Cardiac muscle cell (in vitro differentiated cells and primary cell): Measurements from ENCODE around the gene ACVR1C. TPM values are rescaled to one million over a fixed set of nuclear protein-coding genes. Genes with fewer than 3 reads are reported as not detected.
"Not testable (repeated sequence)": the region's sequence is repeated elsewhere in the genome, so short reads cannot be mapped to it uniquely, and the experiment has no call there.

ENCODE experiments used
- DNase-seq, 2 donors: peaks; one replicate each; pipeline versions ENCODE4 v3.0.0 to v3.0.0-alpha.2; 2010 to 2017; ENCODE audit warnings: low read depth in 1 of 2, low spot score in 1 of 2
- H3K27ac ChIP-seq: fragments of 200-600 bp; sonication (generic); 2 replicates; pipeline ENCODE4 v1.5.1; 2016
- H3K27me3 ChIP-seq: fragments of 200-600 bp; sonication (generic); 2 replicates; pipeline ENCODE4 v1.6.0; 2016; ENCODE audit warnings: control low read depth
- H3K36me3 ChIP-seq: fragments of 200-600 bp; sonication (generic); 2 replicates; pipeline ENCODE4 v1.5.1; 2016; ENCODE audit warnings: control low read depth
- H3K4me1 ChIP-seq: fragments of 200-600 bp; sonication (generic); 2 replicates; pipeline ENCODE4 v1.8.1; 2017; ENCODE audit warnings: low read depth, mild to moderate bottlenecking, mixed run types
- H3K4me3 ChIP-seq: fragments of 200-600 bp; sonication (generic); 2 replicates; pipeline ENCODE4 v1.5.1; 2016; ENCODE audit warnings: mild to moderate bottlenecking
- H3K9me3 ChIP-seq: fragments of 200-600 bp; sonication (generic); 2 replicates; pipeline ENCODE4 v1.5.1; 2017; ENCODE audit warnings: low read depth, mild to moderate bottlenecking, control low read depth
- polyA plus RNA-seq: library from polyadenylated mRNA; unstranded; fragments of >200 nt; fragmentation: Nextera tagmentation; extraction: Ambion mirVana; gene quantifications from 2 replicates; pipeline ENCODE4 v1.2.1, GENCODE V29; 2016
- total RNA-seq: library from RNA; depleted of rRNA; stranded (reverse); fragments of >200 nt; gene quantifications from 2 replicates; pipeline ENCODE4 v1.2.3, GENCODE V29; 2016
- TF ChIP-seq, protein P1 (sequence below): IDR thresholded peaks from 2 replicates; pipeline ENCODE4 v1.5.1; 2012; ENCODE audit warnings: low read depth, mild to moderate bottlenecking, low read length

ACVR1C gene
- total and polyA plus RNA-seq, 2 experiments from 2014 or later = 0.09 TPM; not detected in 1

DNA sequence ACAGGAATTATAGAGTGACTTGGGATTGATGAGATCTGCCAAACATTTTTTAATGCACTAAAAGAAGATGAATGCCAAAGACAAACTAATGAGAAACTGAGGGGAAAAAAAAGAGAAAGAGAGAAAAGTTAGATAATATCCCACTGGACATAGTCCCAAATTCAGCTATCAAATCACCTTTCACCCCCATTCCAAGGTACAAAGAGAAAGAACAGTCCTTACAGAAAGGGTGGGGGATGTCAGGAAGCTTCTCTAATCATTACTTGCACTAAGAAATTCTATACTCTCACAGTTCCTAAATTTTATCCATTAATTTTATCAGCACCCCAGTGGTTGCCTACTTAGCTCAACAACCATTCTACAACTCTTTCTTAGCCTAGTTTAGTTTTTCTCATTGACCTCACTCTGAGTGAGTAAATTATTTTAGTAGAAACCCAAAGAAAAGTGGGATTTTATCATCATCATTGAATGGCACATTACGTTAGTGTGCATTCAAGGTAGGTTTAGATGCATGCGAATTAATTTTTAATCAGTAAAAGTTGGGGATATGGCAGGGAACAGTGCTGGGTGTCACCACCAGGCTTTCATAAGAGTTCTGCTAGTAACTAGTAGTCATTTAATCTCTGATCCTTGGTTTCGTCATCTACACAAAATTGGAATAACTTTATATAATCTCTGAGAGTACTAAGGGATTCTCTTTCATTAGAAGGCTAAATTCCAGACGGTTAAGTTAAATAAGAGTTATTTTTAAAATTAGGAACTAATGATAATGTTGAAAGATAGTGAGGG is 99.5 kb downstream of the ACVR1C start:
- Histone ChIP-seq H3K4me1 (no peaks in the 10 kb centered on the region), H3K36me3 (no peaks in the 10 kb centered on the region), H3K27ac (no peak overlapping the region), H3K9me3 (no peaks in the 10 kb centered on the region), H3K4me3 (no peak overlapping the region), H3K27me3 (no peaks in the 10 kb centered on the region)
- DNase-seq = no peak
- TF ChIP-seq, protein P1, sequence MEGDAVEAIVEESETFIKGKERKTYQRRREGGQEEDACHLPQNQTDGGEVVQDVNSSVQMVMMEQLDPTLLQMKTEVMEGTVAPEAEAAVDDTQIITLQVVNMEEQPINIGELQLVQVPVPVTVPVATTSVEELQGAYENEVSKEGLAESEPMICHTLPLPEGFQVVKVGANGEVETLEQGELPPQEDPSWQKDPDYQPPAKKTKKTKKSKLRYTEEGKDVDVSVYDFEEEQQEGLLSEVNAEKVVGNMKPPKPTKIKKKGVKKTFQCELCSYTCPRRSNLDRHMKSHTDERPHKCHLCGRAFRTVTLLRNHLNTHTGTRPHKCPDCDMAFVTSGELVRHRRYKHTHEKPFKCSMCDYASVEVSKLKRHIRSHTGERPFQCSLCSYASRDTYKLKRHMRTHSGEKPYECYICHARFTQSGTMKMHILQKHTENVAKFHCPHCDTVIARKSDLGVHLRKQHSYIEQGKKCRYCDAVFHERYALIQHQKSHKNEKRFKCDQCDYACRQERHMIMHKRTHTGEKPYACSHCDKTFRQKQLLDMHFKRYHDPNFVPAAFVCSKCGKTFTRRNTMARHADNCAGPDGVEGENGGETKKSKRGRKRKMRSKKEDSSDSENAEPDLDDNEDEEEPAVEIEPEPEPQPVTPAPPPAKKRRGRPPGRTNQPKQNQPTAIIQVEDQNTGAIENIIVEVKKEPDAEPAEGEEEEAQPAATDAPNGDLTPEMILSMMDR = no peak

DNA sequence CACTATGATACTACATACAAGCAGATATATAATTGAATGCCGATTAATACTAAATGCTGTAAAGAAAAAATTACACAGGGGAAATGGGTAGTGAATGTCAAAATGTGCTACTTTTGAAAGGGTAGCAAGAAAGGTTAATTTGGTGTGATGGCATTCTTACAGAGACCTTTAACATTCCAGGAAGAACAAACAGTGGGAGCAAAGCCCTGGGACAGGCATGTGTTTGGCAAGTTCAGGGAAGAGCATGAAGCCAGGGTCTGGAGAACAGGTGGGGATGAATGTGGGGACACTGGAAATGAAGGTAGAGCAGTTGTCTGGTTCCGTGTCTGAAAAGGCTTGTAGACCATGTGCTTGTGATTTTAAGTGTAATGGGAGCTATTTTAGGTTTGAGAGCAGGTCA is 102.6 kb downstream of the ACVR1C start:
- TF ChIP-seq, protein P1 = no peak

DNA sequence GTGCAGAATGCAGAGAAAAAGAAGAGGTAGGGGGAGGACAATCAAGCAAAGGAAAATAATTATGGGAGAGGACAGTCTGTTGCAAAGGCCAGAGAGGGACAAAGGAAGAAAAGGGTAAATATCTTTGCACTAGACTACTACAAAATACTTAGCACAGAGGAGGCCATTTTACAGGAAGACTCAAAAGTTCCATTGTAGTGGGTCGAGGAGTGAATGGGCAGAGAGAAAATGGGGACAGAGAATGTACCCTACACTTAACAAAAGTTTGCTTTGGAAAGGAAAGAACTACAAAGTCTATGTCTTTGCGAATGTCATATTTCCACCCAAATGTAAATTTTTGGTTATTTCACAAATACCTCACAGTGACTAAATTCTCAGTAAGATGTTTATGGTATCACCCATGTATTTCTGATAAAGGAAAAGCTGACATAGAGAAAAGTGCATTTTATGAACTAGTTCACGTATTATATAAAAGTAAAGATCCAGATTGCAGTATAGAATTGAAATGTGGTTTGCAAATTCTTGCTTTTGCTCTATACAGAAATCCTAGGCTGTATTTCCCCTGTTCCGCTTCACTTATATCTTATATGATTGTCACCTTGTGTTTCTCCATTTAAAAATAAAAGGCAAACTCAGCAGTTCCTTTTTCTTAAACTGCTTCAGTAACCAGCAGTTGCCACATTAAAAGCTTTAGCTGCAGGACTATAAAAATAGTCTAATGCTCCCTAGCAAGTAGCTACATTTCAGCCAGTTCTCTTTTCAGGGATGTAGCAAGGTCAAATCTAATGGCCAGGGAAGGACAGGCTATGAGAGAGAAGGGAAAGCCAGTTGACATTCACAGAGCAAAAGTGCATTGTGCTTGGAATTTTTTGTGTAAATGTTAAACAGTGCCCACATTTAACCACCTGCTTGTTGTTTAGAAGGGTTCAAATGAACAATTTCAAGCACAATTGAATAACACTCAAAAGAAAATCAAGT is 105.1 kb downstream of the ACVR1C start:
- Histone ChIP-seq H3K4me3 (no peak overlapping the region), H3K27me3 (no peaks in the 10 kb centered on the region), H3K36me3 (no peaks in the 10 kb centered on the region), H3K4me1 (no peaks in the 10 kb centered on the region), H3K9me3 (no peaks in the 10 kb centered on the region), H3K27ac (no peak overlapping the region)
- TF ChIP-seq, protein P1 = no peak
- DNase-seq = peak in 1 of 2 donors; percentile 27

More for the DNA sequence above, 102.6 kb downstream of the ACVR1C start:
- H3K27ac ChIP-seq = no peak overlapping the region
- DNase-seq = no peak
- no peaks in the 10 kb centered on the region for H3K9me3 ChIP-seq
- H3K36me3 ChIP-seq = no peaks in the 10 kb centered on the region
- no peak overlapping the region for H3K4me3 ChIP-seq
- H3K4me1 ChIP-seq = no peaks in the 10 kb centered on the region
- no peaks in the 10 kb centered on the region for H3K27me3 ChIP-seq

DNA sequence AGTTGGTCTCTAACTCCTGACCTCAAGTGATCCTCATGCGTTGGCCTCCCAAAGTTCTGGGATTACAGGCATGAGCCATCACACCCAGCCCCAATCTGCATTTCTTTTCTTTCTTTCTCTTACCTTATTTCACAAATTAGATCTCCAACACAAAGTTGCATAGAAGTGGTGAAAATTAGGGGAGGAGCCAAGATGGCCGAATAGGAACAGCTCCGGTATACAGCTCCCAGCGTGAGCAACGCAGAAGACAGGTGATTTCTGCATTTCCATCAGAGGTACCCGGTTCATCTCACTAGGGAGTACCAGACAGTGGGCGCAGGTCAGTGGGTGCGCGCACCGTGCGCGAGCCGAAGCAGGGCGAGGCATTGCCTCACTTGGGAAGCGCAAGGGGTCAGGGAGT is 113.7 kb downstream of the ACVR1C start:
- H3K27ac ChIP-seq, H3K9me3 ChIP-seq, H3K36me3 ChIP-seq, H3K4me3 ChIP-seq, DNase-seq, H3K4me1 ChIP-seq, H3K27me3 ChIP-seq: not testable (repeated sequence)

DNA sequence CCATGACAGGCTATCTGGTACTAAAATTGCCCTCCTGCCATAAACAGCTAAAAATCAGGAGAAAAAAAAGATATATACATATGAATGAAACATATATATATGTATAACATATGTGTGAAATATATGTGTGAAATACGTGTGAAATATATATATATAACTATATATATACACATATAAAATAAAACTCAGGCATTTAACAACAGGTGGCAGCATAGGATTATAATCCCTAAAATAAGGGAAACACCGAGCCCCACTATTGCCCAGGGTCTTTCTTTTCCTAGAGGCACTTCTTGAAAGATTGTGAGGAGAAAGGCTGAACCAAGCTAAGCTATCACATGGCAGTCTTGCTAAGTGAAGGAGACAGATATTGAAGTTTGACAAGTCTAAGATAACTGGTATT is 118.9 kb downstream of the ACVR1C start:
- no peaks in the 10 kb centered on the region for H3K27me3 ChIP-seq
- no peak for DNase-seq
- H3K36me3 ChIP-seq = no peaks in the 10 kb centered on the region
- H3K4me1 ChIP-seq = no peaks in the 10 kb centered on the region
- TF ChIP-seq, protein P1 = no peak
- H3K4me3 ChIP-seq = no peak overlapping the region
- H3K9me3 ChIP-seq = no peaks in the 10 kb centered on the region
- no peak overlapping the region for H3K27ac ChIP-seq
